Ovary (tissue), 3 donors: ENCODE data around the gene MAST3.

ENCODE experiments used
- POLR2A ChIP-seq: fragments of 450-650 bp; IDR thresholded peaks from one replicate; pipeline ENCODE4 v1.6.1; 2017; ENCODE audit warnings: antibody characterized with exemption, mild to moderate bottlenecking, moderate library complexity
- TF ChIP-seq, protein P1 (sequence below), 3 donors: fragments of 450-650 bp in 2 of 3; fragments of 200-600 bp in 1 of 3; IDR thresholded peaks; one replicate each; pipeline versions ENCODE4 v1.5.1 to v1.8.0; 2016 to 2022; ENCODE audit warnings: antibody characterized with exemption in 3 of 3, mild to moderate bottlenecking in 1 of 3
- donor health status: DM: no; HTN: no; CAD: no.

DNA sequence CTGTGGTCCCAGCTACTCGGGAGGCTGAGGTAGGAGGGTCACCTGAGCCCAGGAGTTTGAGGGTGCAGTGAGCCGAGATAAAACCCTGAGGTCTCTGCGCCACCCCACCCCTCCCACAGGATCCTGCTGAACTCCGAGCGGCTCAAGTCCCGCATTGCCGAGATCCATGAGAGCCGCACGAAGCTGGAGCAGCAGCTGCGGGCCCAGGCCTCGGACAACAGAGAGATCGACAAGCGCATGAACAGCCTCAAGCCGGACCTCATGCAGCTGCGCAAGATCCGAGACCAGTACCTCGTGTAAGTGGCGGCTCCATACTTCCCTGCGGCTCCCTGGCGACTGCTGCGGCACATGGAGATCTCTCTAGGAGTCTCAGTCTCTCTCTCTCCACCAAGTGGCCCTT, 69.4 kb downstream of the MAST3 start:
- TF ChIP-seq POLR2A, result no peak
- TF ChIP-seq, protein P1, sequence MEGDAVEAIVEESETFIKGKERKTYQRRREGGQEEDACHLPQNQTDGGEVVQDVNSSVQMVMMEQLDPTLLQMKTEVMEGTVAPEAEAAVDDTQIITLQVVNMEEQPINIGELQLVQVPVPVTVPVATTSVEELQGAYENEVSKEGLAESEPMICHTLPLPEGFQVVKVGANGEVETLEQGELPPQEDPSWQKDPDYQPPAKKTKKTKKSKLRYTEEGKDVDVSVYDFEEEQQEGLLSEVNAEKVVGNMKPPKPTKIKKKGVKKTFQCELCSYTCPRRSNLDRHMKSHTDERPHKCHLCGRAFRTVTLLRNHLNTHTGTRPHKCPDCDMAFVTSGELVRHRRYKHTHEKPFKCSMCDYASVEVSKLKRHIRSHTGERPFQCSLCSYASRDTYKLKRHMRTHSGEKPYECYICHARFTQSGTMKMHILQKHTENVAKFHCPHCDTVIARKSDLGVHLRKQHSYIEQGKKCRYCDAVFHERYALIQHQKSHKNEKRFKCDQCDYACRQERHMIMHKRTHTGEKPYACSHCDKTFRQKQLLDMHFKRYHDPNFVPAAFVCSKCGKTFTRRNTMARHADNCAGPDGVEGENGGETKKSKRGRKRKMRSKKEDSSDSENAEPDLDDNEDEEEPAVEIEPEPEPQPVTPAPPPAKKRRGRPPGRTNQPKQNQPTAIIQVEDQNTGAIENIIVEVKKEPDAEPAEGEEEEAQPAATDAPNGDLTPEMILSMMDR (IDR thresholded peaks at IDR 0.05), result no peak
